ENCODE data around the gene TGFBR2.

Gene TGFBR2

GRCh38 chr3:30608598-30608947 lies 2.2 kb downstream of the TGFBR2 start:
- TF ChIP-seq SIN3A (IDR thresholded peaks at IDR 0.05; ENCODE audit: borderline replicate concordance, insufficient read depth, low read length): no peak
- TF ChIP-seq POLR2AphosphoS5 (IDR thresholded peaks at IDR 0.05; ENCODE audit: low read depth, low read length): no peak
- no peak for TF ChIP-seq TAF1 (IDR thresholded peaks at IDR 0.05; ENCODE audit: borderline replicate concordance, insufficient read depth, low read length)
- TF ChIP-seq FOXP2 (optimal IDR thresholded peaks at IDR 0.05; ENCODE audit: borderline replicate concordance, extremely low read depth, extremely low read length, insufficient read depth): no peak
- TF ChIP-seq, protein P1, sequence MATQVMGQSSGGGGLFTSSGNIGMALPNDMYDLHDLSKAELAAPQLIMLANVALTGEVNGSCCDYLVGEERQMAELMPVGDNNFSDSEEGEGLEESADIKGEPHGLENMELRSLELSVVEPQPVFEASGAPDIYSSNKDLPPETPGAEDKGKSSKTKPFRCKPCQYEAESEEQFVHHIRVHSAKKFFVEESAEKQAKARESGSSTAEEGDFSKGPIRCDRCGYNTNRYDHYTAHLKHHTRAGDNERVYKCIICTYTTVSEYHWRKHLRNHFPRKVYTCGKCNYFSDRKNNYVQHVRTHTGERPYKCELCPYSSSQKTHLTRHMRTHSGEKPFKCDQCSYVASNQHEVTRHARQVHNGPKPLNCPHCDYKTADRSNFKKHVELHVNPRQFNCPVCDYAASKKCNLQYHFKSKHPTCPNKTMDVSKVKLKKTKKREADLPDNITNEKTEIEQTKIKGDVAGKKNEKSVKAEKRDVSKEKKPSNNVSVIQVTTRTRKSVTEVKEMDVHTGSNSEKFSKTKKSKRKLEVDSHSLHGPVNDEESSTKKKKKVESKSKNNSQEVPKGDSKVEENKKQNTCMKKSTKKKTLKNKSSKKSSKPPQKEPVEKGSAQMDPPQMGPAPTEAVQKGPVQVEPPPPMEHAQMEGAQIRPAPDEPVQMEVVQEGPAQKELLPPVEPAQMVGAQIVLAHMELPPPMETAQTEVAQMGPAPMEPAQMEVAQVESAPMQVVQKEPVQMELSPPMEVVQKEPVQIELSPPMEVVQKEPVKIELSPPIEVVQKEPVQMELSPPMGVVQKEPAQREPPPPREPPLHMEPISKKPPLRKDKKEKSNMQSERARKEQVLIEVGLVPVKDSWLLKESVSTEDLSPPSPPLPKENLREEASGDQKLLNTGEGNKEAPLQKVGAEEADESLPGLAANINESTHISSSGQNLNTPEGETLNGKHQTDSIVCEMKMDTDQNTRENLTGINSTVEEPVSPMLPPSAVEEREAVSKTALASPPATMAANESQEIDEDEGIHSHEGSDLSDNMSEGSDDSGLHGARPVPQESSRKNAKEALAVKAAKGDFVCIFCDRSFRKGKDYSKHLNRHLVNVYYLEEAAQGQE (IDR thresholded peaks at IDR 0.05; ENCODE audit: insufficient read depth in 1 of 2, low read depth in 2 of 2, low read length in 2 of 2): no peak

- TF ChIP-seq POLR2AphosphoS5 (IDR thresholded peaks at IDR 0.05; ENCODE audit: low read depth, low read length) (no peak), FOXP2 (optimal IDR thresholded peaks at IDR 0.05; ENCODE audit: borderline replicate concordance, extremely low read depth, extremely low read length, insufficient read depth) (no peak), SIN3A (IDR thresholded peaks at IDR 0.05; ENCODE audit: borderline replicate concordance, insufficient read depth, low read length) (no peak), TAF1 (IDR thresholded peaks at IDR 0.05; ENCODE audit: borderline replicate concordance, insufficient read depth, low read length) (no peak)
- TF ChIP-seq, protein P1 (IDR thresholded peaks at IDR 0.05; ENCODE audit: insufficient read depth in 1 of 2, low read depth in 2 of 2, low read length in 2 of 2): no peak
Measured at GRCh38 chr3:30609930-30610701, 3.7 kb downstream of the TGFBR2 start.

DNA sequence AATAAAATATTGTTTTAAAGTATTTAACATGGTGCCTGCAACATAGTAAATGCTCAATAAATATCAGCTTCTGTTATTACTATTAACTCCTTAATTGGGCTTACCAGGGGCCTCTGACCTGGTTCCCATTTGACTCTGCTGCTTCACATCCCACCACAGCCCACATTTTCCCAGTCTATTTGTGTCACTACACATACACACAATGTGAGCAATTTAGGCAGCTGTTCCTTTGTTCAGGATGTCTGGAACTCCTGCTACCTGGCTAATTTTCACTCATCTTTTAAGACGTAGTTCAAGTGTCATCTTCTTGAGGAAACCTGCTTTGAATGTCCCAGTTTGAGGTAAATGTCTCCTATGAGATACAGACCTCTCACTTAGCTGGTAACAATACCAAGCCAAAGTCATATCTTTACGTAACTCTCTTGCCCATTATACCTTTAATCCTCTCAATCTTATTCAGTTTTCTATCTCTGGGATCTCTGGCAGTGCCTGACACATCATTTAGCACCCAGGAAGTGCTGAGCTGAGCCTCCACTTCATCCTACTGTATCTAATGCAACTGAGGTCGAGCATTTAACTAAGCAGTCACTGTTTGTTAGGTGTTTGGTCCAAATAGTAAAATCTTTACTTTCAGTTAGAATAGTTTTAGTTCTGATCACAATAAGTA lies 4.4 kb downstream of the TGFBR2 start:
- no peak for TF ChIP-seq SIN3A (IDR thresholded peaks at IDR 0.05; ENCODE audit: borderline replicate concordance, insufficient read depth, low read length)
- no peak for TF ChIP-seq POLR2AphosphoS5 (IDR thresholded peaks at IDR 0.05; ENCODE audit: low read depth, low read length)
- no peak for TF ChIP-seq TAF1 (IDR thresholded peaks at IDR 0.05; ENCODE audit: borderline replicate concordance, insufficient read depth, low read length)
- TF ChIP-seq, protein P1 (IDR thresholded peaks at IDR 0.05; ENCODE audit: insufficient read depth in 1 of 2, low read depth in 2 of 2, low read length in 2 of 2): no peak
- no peak for TF ChIP-seq FOXP2 (optimal IDR thresholded peaks at IDR 0.05; ENCODE audit: borderline replicate concordance, extremely low read depth, extremely low read length, insufficient read depth)

DNA sequence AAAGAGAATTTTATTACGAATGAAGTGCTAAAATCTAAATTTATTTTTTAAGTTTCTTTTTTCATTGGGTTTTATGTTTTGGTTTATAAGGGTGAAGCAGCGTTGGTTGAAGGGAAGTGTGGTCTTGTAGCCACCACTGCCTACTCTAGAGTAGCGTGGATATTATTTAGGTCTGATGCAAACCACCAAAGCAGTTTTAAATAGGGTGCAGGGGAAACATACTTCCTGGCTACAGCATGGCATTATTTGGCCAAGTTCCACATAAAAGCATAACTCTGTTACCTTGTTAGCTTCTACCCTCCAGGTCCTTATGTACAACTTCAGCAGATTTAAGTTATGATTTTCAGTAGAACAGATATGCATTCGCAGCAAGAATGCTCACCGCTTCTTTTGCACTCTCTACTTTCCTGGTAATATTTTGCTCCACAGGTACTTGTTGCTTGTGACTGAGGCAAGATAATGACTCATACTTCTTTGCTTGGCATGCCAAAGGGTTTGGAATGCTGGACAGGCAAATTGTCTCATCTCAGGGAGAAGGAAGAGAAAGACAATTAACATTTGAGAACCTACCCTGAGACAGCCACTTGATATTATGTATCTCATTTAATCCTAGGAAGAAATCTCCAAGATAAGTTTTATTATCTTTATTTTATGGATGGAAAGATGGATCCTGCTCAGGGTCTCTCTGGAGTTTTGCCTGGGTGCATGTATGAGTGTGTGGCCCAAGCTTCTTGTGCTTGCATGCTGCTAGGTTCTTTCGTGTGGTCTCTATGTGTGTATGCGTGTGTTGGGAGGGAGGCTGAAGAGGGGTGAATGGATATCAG lies 5.4 kb downstream of the TGFBR2 start:
- TF ChIP-seq SIN3A (IDR thresholded peaks at IDR 0.05; ENCODE audit: borderline replicate concordance, insufficient read depth, low read length) (no peak), FOXP2 (optimal IDR thresholded peaks at IDR 0.05; ENCODE audit: borderline replicate concordance, extremely low read depth, extremely low read length, insufficient read depth) (no peak), POLR2AphosphoS5 (IDR thresholded peaks at IDR 0.05; ENCODE audit: low read depth, low read length) (no peak), TAF1 (IDR thresholded peaks at IDR 0.05; ENCODE audit: borderline replicate concordance, insufficient read depth, low read length) (no peak)
- TF ChIP-seq, protein P1 (IDR thresholded peaks at IDR 0.05; ENCODE audit: insufficient read depth in 1 of 2, low read depth in 2 of 2, low read length in 2 of 2): no peak

Measured in PFSK-1 (cell line).